GM10266 (cell line): ENCODE measurements around the gene BCAP29.

Experiments used
- DNase-seq: peaks from one replicate; pipeline ENCODE4 v3.0.0; 2012; ENCODE audit errors: extremely low spot score
- TF ChIP-seq, protein P1 (sequence below): IDR thresholded peaks from 2 replicates; pipeline ENCODE4 v1.5.1; 2012; ENCODE audit warnings: mild to moderate bottlenecking, low read depth; ENCODE audit not compliant: control insufficient read depth, insufficient read depth; ENCODE audit errors: missing control alignments

The BCAP29 gene

DNA sequence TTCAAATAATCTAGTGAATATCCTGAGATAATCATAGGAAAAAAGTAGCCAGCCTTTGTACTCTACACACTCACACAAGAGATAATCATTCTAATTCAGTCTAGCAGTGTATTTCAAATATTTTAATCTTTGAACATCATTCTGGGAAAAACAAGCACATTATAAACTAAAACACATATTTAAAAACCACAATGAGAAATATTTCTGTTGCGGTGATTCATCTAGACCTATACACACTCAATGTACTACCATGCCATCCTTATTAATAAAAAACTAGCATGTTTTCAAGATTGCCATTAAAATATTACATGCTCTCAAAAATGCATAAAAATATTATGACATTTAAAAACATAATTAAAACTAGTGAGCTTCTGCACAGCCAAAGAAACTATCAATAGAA is 28.1 kb upstream of the BCAP29 start:
- TF ChIP-seq, protein P1, sequence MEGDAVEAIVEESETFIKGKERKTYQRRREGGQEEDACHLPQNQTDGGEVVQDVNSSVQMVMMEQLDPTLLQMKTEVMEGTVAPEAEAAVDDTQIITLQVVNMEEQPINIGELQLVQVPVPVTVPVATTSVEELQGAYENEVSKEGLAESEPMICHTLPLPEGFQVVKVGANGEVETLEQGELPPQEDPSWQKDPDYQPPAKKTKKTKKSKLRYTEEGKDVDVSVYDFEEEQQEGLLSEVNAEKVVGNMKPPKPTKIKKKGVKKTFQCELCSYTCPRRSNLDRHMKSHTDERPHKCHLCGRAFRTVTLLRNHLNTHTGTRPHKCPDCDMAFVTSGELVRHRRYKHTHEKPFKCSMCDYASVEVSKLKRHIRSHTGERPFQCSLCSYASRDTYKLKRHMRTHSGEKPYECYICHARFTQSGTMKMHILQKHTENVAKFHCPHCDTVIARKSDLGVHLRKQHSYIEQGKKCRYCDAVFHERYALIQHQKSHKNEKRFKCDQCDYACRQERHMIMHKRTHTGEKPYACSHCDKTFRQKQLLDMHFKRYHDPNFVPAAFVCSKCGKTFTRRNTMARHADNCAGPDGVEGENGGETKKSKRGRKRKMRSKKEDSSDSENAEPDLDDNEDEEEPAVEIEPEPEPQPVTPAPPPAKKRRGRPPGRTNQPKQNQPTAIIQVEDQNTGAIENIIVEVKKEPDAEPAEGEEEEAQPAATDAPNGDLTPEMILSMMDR: no peak
- DNase-seq: no peak

GRCh38 chr7:107555893-107556292 is 24.2 kb upstream of the BCAP29 start:
- no peak for DNase-seq
- TF ChIP-seq, protein P1: no peak

DNA sequence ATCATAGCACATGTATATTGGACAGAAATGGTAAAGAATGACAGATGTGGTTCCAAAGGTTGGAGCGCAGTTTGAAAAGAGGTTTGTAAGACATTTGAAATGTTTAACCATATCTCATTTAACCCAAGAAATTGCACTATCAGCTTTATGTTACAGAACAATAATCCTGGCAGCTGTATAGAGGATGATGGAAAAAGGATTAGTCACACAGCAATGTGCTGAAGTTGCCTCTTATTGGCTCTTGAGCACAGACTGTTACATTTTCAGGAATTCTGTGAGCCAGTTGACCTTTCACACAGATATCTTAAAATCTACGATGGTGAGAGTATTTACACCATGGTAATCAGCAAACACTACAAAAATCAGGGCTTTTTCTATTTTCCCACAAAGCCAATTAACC is 20.2 kb upstream of the BCAP29 start:
- no peak for DNase-seq
- TF ChIP-seq, protein P1: no peak

- DNase-seq: no peak
Observed at GRCh38 chr7:107560898-107561516, 19.0 kb upstream of the BCAP29 start.

GRCh38 chr7:107563081-107563774 is 16.8 kb upstream of the BCAP29 start:
- DNase-seq: peak; percentile 23
- TF ChIP-seq, protein P1: no peak

More at GRCh38 chr7:107560898-107561516, 19.0 kb upstream of the BCAP29 start:
- TF ChIP-seq, protein P1: no peak

- peak; percentile 83 for DNase-seq
- TF ChIP-seq, protein P1: no peak
Observed at GRCh38 chr7:107563775-107564552, 16.1 kb upstream of the BCAP29 start, which contains the start of the genes COG5 and DUS4L. COG5 (minus strand) TSS chr7:107563920; CDS start chr7:107563896, 24 bp downstream. DUS4L (plus strand) TSS chr7:107563971; CDS start chr7:107567071, 3,100 bp downstream.
